GM19452 (cell line): ENCODE measurements around the gene DNAH11.
"Not testable (repeated sequence)": the region's sequence is repeated elsewhere in the genome, so short reads cannot be mapped to it uniquely, and the experiment has no call there.

Experiments used
- ATAC-seq: cut with Tn5 transposase; IDR thresholded peaks from one replicate; pipeline ENCODE4 v1.9.1; 2021; ENCODE audit not compliant: unreplicated experiment

Gene DNAH11

DNA sequence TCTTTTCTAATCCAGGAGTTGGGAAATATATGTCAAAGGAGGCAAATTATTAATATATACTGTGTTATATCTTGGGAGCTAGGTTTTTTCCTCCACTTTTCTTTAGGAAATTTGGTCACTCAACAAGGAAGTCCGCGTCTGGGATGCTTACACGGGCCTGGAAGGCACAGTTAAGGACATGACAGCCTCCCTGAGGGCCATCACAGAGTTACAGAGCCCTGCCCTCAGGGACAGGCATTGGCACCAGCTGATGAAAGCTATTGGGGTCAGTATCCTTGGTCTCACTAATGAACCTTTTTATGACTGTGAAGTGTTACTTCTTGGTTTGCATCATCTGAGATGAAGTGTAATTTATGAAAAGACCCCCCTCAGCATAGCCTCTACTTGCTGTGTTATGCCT is 74.7 kb downstream of the DNAH11 start:
- no peak for ATAC-seq

- no peak for ATAC-seq
These were observed 75.1 kb downstream of the DNAH11 start for GRCh38 chr7:21617916-21618390.

- no peak for ATAC-seq
These were observed 75.9 kb downstream of the DNAH11 start for GRCh38 chr7:21618706-21619105.

DNA sequence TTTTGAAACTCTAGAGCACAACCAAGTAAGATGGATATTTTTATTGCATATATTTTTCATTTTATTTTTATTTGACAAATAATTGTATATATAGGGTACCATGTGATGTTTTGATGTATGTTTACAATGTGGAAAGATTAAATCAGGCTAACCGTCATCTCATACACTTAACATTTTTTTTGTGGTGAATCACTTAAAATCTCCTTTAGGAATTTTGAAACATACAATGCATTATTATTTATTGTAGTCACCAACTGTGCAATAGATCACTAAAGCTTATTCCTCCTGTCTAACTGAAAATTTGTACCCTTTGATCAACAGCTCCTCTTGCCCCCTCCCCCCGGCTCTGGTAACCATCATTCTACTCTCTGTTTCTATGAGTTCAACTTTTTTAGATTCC is 77.2 kb downstream of the DNAH11 start:
- no peak for ATAC-seq

- no peak for ATAC-seq
These were observed 81.5 kb downstream of the DNAH11 start for GRCh38 chr7:21624320-21624719.

DNA sequence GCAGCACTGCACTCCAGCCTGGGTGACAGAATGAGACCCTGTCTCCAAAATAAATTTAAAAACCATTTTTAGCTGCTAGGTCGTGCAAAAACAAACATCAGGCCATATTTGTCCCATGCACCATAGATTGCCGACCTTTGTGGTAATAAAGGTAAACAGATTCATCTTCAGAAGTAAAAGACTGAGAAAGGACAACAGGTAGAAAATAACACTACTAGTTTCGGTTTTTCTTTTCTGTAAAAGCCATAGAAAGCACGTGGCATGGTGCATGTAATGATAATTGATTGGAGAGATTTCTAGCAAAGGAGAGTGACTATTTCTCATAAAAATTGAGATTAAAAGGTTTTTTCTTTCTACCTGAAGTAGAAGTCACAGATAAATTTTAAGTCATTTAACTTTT is 93.9 kb downstream of the DNAH11 start:
- ATAC-seq, result no peak

GRCh38 chr7:21639206-21639868 is 96.5 kb downstream of the DNAH11 start:
- no peak for ATAC-seq

DNA sequence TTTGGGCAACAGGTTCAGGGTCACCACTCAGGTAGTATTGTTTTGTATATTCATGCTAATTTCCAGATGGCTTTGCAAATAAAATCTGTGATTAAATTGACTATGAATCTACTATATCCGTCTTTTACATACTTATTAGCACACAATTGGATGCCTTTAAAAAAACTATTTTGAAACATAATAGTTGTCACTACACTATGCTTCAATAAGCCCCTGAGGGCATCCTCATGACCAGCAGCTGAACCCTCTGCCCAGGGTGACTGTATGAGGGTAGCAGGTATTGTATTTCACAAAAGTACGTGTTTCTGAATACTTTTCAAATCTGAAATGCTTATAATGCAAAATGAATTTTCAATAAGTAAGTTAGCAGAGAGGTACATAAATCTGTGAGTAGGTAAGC is 97.3 kb downstream of the DNAH11 start:
- ATAC-seq, result no peak

DNA sequence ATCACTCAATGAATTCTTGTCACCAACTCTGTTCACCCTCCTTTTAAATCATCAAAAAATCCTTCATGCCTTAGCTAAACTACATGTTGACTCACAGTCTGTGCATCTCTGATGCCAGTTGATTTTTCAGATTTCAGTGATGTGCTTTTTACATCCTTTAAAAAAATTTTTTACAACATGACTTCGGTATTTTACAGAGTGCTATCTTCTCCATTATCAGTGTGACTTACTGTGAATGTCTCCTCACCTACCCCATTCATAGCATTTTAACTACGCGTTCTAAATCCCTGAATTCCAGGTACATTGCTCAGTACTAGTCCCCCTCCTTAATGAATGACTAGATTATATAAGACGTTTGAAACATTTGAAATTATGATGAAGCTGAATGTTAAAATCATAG is 98.7 kb downstream of the DNAH11 start:
- no peak for ATAC-seq

DNA sequence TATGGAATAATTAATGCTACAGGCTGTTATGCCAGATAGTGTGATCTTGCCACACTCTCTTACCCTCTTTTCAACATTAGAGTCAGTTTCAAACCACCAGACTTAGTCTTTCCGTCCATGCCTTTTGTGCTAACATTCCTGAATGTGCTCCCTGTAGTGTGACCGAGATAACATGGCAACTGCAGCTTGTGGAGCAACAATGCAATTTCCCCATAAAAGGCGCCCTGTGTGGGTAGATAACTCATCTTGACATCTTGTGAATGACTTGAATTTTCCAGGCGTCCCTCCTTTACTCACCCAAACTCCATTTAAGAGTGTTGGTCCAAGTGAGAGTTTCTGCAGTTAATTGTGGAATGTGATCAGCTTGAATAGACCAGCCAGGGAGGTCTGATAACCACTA is 99.6 kb downstream of the DNAH11 start:
- ATAC-seq, result no peak

DNA sequence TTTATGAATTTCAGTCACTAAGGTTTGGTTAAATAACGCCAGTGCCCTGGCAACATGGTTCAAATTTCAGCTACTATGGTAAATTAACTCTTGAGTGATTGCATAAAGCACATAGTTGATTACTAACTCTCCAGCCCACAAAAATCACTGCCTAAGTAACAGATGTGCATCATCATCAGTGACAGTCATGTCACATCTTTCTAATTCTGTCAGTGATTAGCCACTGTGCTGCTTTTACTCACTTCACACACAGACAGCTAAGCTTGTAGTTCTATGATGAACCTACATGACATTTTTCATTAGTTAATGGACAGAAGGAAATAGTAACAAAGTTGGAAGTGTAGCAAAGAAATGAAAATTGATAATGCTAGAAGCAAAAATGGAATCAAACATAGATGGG is 108.9 kb downstream of the DNAH11 start:
- no peak for ATAC-seq

DNA sequence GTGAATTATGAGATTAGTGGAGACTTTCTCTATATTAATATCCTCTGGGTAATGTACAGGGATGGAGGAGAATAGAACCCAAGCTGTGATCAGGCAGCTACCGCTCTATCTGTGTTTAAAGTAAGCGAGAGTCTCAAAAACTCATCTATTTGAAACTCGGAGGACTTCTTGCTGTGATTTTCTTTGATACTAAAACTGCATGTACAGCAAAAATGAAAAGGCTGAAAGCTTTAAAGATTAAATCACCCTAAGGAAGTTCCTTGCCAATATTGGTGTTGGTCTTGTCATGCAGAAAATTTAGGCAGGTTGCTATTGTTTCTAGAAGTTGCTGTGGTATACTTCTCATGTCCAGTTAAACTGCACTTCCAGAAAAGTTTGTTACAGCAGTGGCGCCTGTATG is 110.8 kb downstream of the DNAH11 start:
- ATAC-seq, result no peak

DNA sequence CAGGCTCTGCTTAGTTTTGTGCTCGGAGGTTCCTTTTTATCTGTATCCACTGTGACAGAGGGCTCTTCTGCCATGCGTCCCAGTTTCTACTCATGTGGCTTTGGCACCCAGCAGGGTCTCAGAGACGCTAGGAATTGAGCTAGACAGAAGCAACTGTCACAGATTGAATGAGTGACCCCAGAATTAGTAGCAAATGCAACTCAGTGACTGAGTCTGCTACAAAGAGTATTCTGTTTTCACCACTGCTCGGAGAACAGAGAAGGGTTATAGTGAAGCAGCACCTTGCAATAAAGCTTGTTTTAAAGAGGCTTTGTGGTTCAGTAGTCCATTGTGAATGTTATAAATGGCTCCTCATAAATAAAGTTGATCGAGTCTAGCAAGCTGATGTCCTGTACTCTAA is 113.2 kb downstream of the DNAH11 start:
- no peak for ATAC-seq

DNA sequence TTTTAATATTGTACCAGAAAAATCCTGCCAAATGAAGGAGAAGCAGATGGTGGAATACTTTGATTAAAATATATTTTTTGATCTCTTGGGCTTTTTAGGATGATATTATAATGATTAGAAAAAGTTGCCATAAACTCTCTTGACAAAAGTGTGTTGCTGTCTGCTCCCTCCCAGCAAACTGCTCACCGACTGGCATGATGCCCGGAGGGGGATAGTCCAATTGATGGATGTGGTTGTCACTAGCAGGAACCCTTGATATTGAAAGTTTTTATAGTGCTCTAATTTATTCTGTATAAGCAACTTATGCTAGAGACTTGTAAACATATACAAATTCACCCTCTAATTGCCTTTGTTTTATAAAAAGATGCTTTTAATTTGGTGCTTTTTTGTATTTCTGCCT is 114.0 kb downstream of the DNAH11 start:
- no peak for ATAC-seq

- ATAC-seq, result no peak
These were observed 127.7 kb downstream of the DNAH11 start for GRCh38 chr7:21670496-21670895.

DNA sequence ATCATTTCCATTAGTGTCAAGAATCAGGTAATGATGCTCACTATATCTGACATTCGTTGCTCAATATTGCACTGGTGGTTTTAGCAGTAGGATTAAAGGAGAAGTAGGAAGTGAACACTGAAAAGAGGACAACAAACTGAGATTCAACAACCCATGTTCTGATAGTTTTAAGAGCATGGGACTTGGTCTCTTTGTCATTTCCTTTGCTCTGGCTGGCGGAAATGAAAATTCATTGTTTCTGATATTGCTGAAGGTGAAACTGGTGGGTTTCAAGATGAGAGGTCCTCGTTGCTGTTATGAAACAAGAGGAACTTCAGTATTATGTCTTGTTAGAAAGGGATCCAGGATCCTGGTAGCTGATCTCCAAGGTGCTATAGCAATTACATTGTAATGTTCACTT is 129.0 kb downstream of the DNAH11 start:
- peak; percentile 69 for ATAC-seq

- no peak for ATAC-seq
These were observed 132.4 kb downstream of the DNAH11 start for GRCh38 chr7:21675255-21675654.

GRCh38 chr7:21690705-21691104 is 147.9 kb downstream of the DNAH11 start:
- ATAC-seq, result no peak

DNA sequence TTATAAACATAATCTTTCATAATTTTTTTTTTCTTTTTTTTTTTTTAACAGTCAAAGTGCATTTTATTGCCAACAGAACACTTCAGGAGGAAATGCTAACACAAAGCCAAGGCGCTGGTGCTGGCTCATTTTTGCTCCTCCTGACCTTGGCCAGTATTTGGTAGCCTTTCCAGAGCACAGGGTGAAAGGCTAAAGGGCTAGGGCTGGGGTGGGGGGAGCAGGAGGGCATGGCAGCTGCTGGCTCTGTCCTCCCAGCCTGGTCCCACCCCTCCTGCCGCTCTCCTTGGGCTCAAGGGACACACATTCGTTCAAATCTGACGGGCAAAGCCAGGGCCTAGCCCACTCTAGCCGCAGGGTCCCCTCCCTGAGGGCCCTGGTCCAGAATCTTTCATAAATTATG is 148.3 kb downstream of the DNAH11 start:
- ATAC-seq, result not testable (repeated sequence)

DNA sequence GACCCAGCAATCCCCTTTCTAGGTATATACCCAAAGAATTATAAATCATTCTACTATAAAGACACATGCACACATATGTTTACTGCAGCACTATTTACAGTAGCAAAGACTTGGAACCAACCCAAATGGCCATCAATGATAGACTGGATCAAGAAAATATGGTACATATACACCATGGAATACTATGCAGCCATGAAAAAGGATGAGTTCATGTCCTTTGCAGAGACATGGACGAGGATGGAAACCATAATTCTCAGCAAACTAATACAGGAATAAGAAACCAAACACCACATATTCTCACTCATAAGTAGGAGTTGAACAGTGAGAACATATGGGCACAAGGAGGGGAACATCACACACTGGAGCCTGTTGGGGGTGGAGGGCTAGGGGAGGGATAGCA is 157.7 kb downstream of the DNAH11 start:
- ATAC-seq, result not testable (repeated sequence)

- ATAC-seq, result no peak
These were observed 159.5 kb downstream of the DNAH11 start for GRCh38 chr7:21702303-21702702.

- no peak for ATAC-seq
These were observed 161.5 kb downstream of the DNAH11 start for GRCh38 chr7:21704359-21704758.

DNA sequence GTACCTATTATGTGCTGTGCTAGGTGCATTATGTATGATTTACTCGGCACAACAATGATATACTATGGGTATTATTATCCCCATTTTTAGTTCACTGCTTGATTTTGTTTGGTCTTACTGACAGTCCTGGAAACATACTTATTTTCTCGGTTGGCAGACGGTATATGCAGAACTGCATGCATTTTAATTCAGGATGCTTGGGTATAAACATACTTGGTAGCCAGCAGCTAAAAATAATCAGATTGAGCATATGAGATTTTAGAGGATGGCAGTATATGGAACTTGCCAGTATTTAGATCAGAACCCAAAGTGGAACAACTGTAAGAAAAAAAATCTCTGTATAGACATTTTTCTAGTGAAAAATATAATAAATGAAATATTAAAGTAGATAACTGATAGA is 163.3 kb downstream of the DNAH11 start:
- ATAC-seq, result no peak
